Cerebellar nuclear complex (tissue), 1 donor: ENCODE measurements around the gene SHKBP1.
"Not testable (repeated sequence)": the region's sequence is repeated elsewhere in the genome, so short reads cannot be mapped to it uniquely, and the experiment has no call there.

Source experiments
- DNase-seq, 2 experiments: peaks; one replicate each; lab custom pipeline; 2025; lab: John Stamatoyannopoulos, UW

The SHKBP1 gene

DNA sequence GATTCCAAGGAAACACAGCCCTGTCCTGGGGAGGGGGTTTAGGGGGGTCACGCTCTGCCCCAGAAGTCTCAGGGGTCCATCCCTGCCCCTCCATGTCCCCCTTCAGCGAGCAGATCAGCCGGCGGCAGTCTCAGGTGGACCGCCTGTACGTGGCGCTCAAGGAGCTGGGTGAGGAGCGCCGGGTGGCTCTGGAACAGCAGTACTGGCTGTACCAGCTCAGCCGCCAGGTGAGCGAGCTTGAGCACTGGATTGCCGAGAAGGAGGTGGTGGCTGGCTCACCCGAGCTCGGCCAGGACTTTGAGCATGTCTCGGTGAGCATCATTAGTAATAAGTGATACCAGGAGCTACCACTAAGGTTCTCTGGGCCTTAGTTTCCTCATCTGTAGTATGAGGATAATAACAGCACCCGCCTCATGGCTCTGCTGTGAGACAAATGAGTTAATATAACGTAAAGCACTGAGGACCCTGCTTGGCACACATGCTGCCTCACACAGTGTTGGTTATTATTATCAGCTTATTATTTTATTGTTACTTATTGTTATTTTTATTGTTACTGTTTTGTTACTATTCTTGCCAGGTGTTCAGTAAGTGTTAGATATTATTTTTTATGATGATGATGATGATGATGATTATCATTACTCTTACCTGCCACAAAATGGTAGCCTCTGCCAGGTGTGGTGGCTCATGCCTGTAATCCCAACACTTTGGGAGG lies 20.5 kb upstream of the SHKBP1 start:
- no peak for DNase-seq

DNA sequence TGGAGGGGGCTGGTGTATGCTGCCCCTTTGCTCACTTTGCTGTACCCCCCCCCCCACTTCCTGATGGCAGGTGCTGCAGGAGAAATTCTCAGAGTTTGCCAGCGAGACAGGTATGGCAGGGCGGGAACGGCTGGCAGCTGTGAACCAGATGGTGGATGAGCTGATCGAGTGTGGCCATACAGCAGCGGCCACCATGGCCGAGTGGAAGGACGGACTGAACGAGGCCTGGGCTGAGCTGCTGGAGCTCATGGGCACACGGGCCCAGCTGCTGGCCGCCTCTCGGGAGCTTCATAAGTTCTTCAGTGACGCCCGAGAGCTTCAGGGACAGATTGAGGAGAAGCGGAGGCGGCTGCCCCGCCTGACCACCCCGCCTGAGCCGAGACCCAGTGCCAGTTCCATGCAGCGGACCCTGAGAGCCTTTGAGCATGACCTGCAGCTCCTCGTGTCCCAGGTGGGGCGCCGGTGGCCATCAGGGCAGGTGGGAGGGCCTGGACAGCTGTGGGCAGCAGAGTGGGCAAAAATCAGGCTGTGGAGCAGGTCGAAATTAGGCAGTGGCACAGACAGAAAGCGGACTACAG lies 19.6 kb upstream of the SHKBP1 start:
- no peak for DNase-seq

DNA sequence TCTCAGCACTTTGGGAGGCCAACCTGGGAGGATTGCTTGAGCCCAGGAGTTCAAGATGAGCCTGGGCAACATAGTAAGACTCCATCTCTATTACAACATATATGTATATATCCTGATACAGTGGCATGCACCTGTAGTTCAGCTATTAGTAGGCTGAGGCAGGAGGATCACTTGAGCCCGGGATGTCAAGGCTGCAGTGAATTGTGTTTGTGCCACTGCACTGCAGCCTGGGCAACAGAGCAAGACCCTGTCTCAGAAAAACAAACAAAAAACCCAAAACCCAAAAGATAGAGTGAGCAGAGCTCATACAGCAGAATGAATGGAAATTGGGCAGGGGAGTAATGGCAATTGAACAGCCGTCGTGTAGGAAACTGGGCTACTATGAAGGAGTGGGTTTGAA lies 17.3 kb upstream of the SHKBP1 start:
- DNase-seq = no peak

DNA sequence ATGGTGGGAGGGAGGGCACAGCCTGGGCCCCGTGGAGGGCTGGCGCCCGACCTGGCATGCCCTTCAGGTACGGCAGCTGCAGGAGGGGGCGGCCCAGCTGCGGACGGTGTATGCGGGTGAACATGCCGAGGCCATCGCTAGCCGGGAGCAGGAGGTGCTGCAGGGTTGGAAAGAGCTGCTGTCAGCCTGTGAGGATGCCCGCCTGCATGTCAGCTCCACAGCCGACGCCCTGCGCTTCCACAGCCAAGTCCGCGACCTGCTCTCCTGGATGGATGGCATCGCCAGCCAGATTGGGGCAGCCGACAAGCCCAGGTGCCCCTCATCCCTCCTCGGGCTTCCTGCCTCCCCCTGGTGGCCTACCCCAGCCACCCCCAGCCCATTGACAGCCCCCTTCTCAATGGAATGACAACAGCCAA lies 16.6 kb upstream of the SHKBP1 start:
- no peak for DNase-seq

DNA sequence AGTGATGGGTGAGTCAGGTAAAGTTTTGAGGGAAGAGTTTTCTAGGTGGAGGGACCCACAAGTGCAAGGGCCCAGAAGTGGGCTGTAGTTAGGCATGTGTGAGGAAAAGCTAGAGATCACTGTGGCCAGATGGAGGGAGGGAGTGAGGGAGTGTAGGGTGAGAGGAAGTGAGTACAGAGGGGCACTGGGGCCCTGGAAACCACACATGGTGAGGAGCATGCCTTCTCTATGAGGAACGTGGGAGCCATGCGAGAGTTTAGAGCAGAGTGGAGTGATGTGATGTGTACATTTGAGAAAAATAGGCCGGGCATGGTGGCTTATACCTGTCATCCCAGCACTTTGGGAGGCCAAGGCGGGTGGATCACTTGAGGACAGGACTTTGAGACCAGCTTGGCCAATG lies 14.7 kb upstream of the SHKBP1 start:
- no peak for DNase-seq

DNA sequence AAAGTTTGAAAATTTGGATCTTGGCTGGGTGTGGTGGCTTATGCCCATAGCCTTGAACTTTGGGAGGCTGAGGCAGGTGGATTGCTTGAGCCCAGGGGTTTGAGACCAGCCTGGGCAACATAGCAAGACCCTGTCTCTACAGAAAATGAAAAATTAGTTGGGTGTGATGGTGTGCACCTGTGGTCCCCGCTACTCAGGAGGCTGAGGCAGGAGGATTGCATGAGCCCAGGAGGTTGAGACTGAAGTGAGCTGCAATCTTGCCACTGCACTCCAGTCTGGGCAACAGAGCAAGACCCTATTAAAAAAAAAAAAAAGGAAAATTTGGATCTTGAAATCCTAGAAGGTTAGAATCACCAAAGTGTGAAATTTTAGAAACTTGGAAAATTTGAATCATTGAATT lies 12.1 kb upstream of the SHKBP1 start:
- DNase-seq = not testable (repeated sequence)

DNA sequence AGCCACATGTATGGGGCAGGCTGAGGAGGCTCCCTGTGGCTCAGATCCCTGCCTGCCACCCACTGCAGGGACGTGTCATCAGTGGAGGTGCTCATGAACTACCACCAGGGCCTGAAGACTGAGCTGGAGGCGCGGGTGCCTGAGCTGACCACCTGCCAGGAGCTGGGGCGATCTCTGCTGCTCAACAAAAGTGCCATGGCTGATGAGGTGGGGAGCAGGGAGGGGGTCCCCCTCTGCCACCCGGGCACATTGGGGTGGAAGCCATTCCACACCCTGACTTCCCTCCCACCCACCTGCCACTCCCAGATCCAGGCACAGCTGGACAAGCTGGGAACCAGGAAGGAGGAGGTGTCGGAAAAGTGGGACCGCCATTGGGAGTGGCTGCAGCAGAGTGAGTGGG lies 11.3 kb upstream of the SHKBP1 start:
- no peak for DNase-seq

DNA sequence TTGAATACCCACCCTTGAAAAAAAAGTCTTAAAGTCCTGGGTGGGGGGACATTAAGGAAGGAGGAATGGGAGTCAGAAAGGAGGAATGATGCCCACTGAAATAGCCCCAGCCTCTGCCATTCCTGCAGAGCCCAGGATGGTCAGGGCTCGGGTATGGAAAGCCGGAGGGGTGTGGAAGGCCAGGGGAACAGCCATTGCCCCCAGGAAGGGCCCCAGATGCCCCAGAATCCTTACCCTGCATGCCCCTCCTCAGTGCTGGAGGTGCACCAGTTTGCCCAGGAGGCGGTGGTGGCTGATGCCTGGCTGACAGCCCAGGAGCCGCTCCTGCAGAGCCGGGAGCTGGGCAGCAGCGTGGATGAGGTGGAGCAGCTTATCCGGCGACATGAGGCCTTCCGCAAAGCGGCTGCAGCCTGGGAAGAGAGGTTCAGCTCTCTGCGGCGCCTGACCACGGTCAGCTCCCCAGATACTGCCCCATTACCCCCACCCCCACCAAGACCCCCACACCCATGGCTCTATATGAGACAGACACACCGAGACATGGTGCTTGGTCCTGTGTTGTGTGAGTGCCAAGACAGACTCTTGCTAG lies 10.7 kb upstream of the SHKBP1 start:
- DNase-seq = peak in 1 of 2 experiments; percentile 35

DNA sequence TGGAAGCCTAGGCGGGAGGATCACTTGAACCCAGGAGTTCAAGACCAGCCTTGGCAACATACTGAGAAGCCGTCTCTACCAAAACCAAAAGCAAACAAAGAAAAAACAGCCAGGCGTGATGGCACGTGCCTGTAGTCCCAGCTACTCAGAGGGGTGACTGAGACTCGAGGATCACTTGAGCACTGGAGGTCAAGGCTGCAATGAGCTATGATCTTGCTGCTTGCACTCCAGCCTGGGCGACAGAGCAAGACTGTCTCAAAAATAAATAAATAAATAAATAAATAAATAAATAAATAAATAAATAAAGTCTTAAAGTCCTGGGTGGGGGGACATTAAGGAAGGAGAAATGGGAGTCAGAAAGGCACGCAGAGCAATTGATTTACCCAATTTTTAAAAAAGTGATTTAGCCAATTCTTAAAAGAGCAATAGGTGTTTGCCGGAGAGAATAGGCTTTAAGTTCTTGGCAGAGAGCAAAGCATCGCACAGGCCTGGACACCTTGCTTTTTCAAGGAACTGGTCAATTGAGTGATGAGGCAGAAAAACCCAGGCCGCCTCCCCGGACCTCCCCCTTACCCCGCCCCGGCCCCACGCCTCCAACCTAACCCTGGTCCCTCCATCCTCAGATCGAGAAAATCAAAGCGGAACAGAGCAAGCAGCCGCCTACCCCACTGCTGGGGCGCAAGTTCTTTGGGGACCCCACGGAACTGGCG lies 9.5 kb upstream of the SHKBP1 start:
- no peak for DNase-seq

DNA sequence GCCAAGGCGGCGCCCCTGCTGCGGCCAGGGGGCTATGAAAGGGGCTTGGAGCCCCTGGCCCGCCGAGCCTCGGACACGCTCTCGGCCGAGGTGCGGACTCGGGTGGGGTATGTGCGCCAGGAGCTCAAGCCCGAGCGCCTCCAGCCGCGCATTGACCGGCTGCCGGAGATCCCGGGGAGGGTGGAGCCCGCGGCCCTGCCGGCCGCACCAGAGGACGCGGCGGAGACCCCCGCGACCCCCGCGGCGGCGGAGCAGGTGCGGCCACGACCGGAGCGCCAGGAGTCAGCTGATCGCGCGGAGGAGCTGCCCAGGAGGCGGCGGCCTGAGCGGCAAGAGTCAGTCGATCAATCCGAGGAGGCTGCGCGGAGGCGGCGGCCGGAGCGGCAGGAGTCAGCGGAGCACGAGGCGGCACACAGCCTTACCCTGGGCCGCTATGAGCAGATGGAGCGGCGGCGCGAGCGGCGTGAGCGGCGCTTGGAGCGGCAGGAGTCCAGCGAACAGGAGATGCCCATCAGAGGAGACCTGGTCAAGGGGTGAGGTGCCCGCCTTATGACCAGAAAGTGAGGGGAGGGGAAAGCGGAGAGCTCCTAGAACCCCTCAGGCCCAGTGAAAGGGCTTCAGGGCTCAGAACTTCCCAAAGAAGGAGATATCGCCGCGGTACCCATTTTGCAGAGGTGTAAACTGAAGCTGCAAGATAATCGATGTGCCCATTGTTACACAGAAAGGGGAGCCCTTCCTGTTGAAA lies 8.8 kb upstream of the SHKBP1 start:
- DNase-seq = no peak

DNA sequence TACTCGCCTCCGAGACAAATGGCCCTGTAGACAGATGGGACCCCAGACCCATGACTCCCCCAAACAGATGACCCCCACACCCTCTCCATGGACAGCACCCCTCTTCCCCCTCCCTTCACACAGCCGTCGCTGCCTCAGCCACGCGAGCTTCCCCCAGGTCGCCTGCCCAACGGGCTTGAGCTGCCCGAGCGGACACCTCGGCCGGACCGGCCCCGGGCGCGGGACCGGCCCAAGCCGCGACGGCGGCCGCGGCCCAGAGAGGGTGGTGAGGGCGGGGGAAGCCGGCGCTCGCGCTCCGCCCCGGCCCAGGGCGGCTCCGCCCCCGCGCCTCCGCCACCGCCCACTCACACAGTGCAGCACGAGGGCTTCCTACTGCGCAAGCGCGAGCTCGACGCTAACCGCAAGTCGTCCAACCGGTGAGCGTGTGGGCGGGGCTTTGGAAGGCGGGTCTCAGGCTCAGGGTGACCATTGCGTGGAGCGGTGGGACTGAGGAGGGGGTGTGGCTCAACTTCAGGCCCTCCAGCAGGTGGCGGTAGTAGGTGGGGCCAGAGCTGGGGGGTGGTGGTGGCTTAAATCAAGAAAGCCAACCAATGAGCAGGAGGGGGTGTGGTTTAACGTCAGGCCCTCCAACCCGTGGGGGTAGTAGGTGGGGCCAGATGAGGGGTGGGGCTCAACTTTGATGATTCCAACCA lies 6.2 kb upstream of the SHKBP1 start:
- DNase-seq = peak in 1 of 2 experiments; percentile 48

DNA sequence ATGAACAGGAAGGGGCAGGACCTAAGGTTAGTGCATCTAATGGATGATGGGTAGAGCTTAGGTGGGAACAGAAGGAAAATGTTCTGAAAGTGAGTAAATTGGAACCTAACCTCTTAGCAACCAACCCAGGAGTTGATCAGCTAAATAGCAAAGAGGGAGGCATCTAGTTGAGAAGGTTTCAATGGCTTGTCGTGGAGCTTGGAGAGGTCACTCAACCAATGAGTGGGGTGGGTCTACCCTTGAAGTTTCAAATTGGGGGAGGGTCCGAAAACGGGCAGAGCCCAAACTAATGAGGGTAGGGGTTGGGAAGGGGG lies 5.7 kb upstream of the SHKBP1 start:
- DNase-seq = no peak

DNA sequence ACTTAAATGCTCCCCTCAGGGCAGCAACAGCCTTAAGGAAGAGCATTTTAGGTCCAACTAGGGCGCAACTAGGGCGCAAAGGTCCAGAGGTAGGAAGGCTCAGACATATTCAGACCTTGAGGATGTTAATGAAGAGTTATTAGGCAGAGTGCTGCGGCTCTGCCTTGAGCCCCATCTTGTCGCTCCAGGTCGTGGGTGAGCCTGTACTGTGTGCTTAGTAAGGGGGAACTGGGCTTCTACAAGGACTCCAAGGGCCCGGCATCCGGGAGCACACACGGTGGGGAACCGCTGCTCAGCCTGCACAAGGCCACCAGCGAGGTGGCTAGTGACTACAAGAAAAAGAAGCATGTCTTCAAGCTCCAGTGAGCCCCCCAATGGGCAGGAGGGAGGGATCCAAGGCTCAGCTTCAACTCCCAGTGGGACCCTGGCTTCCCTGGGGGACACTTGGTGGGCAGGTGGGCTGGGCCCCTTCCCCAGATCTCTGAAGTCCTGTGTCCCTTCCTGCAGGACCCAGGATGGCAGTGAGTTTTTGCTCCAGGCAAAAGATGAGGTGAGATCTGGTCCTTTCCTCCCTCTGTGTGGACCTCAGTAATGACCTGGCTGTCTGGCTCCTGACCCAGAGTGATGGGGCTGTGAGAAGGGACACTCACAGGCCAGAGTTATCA lies 4.7 kb upstream of the SHKBP1 start:
- DNase-seq = no peak

DNA sequence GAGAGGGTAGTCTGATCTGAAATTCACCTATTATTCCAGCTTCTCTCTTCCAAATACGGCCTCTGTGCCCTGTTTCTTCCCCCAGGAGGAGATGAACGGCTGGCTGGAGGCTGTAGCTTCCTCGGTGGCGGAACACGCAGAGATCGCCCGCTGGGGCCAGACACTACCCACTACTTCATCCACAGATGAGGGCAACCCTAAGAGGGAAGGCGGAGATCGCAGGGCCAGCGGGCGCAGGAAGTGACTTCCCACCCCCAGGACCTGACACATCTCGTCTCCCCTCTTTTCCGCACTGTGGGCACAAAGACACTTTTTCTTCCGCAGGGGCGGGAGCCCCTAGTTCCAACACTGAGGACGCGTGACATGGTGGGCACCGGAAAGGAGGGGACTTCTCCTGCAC lies 1.3 kb upstream of the SHKBP1 start:
- DNase-seq = no peak

DNA sequence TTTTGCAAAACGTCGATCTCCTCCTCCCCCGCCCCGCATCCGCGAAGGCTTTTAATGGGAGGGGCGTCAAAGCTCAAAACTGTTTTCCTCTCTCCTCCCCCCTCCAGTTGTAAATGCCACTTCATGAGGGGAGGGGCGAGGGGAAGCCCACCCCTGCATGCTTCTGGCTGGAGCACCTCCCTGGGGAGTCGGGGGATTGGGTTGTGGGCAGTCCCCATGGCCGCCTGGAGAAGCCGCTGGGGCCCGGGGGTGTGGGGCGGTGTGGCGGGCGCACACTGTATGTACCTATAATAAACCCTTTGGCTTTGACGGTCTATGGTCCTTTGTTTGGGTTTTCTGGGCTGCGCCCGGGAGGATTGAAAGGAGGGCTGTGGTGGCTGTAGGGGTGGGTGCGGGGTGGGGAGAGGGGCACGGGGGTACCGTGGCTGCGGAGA lies 505 bp upstream of the SHKBP1 start:
- DNase-seq = no peak

DNA sequence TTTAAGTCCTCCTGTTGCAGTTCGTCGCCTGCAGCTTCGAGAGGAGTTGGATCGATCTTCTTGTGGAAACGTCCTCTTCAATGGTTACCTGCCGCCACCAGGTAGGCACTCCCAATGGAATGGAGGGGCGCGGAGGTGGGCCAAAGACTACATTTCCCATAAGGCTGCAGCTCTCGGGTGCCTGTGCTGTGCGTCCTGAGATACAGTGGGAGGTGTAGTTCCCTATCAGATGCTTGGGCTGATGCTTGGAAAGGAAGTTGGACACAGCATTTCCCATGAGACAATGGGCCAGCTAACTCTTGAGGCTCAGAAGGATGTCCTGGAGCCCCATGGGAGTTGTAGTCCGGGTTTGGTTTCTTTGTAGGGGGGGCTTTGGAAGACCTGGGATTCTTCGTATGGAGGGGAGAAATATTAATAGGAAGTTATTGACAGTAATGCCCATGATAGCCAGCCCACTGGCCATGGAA lies 1.8 kb downstream of the SHKBP1 start:
- DNase-seq = no peak

DNA sequence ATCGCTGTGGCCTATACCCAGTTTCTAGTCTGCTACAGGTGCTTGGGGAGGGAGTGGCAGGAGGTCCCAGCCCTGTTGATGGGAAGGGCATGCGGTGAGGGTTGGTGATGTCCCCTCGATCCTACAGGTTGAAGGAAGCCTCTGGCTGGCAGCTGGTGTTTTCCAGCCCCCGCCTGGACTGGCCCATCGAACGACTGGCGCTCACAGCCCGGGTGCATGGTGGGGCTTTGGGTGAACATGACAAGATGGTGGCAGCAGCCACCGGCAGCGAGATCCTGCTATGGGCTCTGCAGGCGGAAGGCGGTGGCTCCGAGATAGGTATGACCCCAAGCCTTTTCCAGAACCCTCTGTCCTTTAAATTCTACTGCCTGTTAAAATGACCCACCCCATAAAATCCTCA lies 3.9 kb downstream of the SHKBP1 start:
- no peak for DNase-seq

DNA sequence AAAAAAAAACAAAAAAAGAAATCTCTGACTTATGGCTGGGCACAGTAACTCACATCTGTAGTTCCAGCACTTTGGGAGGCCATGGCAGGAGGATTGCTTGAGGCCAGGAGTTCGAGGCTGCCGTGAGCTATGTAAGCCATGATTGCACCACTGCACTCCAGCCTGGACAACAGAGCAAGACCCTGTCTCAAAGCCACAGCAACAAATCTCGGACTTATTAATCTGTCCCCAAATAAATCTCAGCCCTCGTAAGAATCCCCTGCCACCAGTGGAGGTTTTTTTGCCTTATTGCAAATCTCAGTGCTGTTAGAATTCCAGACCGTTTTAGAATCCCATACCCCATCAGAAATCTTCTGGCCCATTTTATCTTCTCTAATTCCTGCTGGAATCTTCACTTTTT lies 4.9 kb downstream of the SHKBP1 start:
- no peak for DNase-seq

DNA sequence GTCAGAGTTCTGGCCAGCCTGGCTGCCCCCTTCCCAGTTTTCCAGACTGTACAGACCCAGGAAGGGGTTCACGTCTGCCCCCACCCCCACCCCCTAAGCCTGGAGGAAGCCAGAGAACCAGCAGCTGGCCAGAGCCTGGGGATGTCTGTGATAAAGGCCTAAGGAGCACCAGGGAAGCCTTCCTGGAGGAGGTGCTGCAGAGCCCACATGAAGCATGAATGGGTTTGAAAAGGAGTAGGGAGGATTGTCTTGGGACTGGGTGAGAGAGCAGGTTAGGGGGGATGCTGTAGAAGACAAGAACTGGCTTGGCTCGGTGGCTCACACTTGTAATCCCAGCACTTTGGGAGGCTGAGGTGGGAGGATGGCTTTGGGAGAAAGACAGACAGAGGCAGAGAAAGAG lies 5.8 kb downstream of the SHKBP1 start:
- DNase-seq = no peak

DNA sequence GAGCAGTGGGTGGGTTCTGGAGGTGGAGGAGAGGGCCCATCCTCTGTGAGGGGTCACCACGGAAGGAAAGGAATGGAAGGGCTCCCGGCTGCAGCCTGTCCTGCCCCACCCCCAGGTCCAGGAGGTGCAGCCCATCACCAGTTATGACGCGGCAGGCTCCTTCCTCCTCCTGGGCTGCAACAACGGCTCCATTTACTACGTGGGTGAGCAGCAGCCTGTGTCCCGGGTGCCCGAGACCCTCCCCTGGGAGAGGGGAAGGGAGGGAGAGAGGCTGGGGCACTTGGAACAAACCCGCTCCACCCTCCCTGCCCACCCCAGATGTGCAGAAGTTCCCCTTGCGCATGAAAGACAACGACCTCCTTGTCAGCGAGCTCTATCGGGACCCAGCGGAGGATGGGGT lies 6.6 kb downstream of the SHKBP1 start:
- no peak for DNase-seq

DNA sequence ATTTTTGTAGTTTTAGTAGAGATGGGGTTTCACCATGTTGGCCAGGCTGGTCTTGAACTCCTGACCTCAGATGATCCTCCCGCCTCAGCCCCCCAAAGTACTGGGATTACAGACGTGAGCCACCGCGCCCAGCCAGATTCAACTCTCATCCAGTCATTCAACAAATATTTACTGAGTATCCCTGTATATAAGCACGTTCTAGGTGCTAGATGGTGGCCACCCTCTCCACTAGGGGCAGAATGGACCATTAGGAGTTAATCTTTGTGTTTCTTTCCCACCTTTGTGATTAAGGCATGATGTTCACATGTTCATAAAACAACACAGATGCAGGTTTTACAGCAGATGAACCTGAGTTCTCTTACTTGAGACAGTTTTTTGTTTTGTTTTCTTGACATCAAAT lies 7.3 kb downstream of the SHKBP1 start:
- DNase-seq = no peak
